Retinal pigment epithelial cell (primary cell): ENCODE measurements around the gene IFT81.

ENCODE experiments used
- DNase-seq: peaks from one replicate; pipeline ENCODE4 v3.0.0-alpha.2; 2010; ENCODE audit warnings: low read depth
- H3K4me3 ChIP-seq: 2 replicates; pipeline ENCODE4 v1.5.1; 2011; ENCODE audit warnings: mild to moderate bottlenecking, low read length, control low read depth, moderate library complexity
- TF ChIP-seq, protein P1 (sequence below): conservative IDR thresholded peaks from 2 replicates; pipeline ENCODE4 v1.5.1; 2011; ENCODE audit warnings: low read depth, low read length, control low read depth, inconsistent platforms

Gene IFT81

GRCh38 chr12:110243227-110243626 lies 119.1 kb downstream of the IFT81 start:
- TF ChIP-seq, protein P1, sequence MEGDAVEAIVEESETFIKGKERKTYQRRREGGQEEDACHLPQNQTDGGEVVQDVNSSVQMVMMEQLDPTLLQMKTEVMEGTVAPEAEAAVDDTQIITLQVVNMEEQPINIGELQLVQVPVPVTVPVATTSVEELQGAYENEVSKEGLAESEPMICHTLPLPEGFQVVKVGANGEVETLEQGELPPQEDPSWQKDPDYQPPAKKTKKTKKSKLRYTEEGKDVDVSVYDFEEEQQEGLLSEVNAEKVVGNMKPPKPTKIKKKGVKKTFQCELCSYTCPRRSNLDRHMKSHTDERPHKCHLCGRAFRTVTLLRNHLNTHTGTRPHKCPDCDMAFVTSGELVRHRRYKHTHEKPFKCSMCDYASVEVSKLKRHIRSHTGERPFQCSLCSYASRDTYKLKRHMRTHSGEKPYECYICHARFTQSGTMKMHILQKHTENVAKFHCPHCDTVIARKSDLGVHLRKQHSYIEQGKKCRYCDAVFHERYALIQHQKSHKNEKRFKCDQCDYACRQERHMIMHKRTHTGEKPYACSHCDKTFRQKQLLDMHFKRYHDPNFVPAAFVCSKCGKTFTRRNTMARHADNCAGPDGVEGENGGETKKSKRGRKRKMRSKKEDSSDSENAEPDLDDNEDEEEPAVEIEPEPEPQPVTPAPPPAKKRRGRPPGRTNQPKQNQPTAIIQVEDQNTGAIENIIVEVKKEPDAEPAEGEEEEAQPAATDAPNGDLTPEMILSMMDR = no peak
- no peak for DNase-seq
- no peak overlapping the region for H3K4me3 ChIP-seq

- DNase-seq = no peak
- TF ChIP-seq, protein P1 = no peak
- no peak overlapping the region for H3K4me3 ChIP-seq
These were observed 120.2 kb downstream of the IFT81 start for GRCh38 chr12:110244372-110244771.

DNA sequence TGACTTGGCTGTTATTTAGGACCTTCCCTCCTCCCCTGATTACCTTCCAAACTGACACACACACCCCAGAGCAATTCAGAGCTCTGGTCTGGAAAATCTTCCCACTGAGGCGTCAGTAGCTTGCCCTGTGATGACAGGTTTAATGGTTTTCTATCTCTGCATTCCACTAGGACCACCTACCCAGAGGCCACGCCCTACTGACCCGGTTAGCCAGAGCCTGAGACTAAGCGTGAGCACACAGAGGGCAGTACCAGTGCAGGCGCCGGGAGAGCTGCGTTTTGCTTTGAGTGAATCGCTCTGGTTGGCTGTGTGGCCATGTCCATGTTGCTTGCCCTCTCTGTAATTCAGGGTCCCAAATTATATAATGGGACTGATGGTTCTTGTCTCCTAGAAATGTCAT lies 120.7 kb downstream of the IFT81 start:
- TF ChIP-seq, protein P1 = no peak
- no peak overlapping the region for H3K4me3 ChIP-seq
- DNase-seq = no peak

DNA sequence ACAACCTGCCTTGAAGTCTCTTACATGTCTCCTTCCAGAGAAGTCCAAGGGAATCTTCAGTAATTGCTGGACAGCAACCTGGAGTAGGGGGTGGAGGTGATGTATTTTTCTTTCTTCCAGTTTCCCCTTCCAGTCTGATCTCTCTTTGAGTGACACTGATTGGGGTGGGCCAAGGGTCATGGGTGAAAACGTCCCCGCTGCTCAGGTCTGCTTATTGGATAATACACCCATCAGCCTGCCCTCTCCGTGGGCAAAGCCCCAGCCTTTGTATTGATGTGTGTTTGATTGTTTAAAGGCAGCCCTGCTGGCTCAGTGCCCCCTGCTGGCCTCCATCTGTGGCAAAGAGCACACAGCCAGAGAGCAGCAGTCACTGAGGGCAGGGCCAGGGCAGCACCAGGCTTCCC lies 121.2 kb downstream of the IFT81 start:
- TF ChIP-seq, protein P1 = peak; percentile 61
- H3K4me3 ChIP-seq = no peak overlapping the region
- DNase-seq = no peak

DNA sequence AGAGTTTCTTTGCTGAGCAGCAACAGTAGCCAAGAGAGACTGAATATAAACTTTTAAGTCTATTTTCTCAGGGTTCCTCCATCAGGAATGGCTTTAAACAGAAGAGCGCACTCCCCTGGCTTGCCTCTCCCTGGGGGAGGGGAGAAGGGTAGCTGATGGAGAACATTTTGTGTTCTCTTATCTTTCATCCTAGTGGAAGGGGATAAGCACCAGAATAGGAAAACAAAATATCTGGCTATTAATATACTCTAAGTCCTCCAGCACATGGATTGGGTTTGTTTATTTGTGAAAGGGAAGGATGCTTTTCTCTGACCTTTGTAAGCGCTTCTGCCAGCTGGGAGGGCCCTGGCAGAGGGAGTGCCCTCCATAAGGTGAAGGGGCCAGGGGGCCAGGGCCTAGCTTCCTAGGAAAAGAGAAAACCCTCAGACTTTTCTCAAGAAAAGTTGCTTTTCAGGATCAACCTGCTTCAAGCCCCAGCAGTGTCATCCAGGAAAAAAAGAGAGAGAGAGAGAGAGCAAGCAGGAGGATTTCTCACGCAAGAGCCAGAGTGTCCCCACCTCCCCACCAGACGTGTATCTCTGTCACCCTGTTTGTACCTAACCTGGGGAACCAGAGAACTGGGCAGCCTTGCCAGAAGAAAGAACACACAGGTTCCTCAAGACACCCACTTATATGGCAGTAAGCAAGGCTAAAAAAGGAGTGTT lies 122.6 kb downstream of the IFT81 start:
- H3K4me3 ChIP-seq = no peak overlapping the region
- DNase-seq = no peak
- TF ChIP-seq, protein P1 = no peak

DNA sequence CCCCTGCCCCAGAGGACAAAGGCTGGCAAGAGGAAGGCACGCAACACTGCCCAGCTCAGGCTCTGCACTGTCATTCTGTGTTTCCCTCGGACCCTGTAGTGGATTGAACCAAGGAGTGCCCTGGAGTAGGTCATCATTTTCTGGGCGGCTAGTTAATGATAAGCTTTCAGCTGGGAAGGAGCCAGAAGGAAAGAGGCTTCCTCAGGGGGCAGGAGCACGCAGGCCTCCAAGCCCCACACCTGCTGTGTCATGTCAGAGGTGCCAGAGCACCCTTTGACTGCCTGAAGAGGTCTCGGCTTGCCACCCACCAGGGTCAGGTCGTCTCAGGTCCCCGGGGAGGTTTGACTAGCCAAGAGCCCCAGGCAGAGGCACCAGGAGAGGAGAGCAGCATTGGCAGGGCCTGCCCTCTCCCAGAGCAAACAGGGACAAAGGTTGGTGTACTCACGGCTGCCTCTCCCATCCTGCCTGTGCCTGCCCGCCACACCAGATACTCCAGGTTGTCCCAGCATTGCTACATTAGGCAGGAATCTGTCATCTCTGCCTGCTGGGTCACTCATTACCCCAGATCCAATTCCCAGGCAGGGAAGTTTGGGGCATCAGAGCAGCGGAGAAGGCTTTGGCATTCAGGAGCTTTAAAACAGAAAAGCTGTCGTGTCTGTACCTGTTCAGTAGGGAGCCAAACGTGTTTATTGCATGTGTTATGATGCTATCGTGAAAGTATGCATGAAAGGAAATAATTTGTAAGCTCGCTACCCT lies 123.4 kb downstream of the IFT81 start:
- no peak overlapping the region for H3K4me3 ChIP-seq
- no peak for DNase-seq
- TF ChIP-seq, protein P1 = no peak

- TF ChIP-seq, protein P1 = no peak
- no peak for DNase-seq
- no peak overlapping the region for H3K4me3 ChIP-seq
These were observed 123.9 kb downstream of the IFT81 start for GRCh38 chr12:110248096-110248447.
